ELR (cell line): ENCODE data around the gene NKX1-1.
"Not testable (repeated sequence)": the region's sequence is repeated elsewhere in the genome, so short reads cannot be mapped to it uniquely, and the experiment has no call there.

Experiments used
- DNase-seq: peaks from one replicate; pipeline ENCODE4 v3.0.0-alpha.2; 2015; ENCODE audit warnings: low read depth

NKX1-1 gene

GRCh38 chr4:1373892-1374705 is 32.1 kb downstream of the NKX1-1 start:
- no peak for DNase-seq

GRCh38 chr4:1372576-1372975 is 33.7 kb downstream of the NKX1-1 start:
- not testable (repeated sequence) for DNase-seq

GRCh38 chr4:1371176-1372165 is 34.8 kb downstream of the NKX1-1 start:
- DNase-seq = no peak

- DNase-seq = no peak
Observed at GRCh38 chr4:1370321-1371124, 35.7 kb downstream of the NKX1-1 start.

- DNase-seq = no peak
Observed at GRCh38 chr4:1369479-1370079, 36.7 kb downstream of the NKX1-1 start.

GRCh38 chr4:1369091-1369450 is 37.2 kb downstream of the NKX1-1 start:
- DNase-seq = no peak

GRCh38 chr4:1368421-1369090 is 37.7 kb downstream of the NKX1-1 start:
- DNase-seq = no peak

- DNase-seq = no peak
Observed at GRCh38 chr4:1367936-1368289, 38.3 kb downstream of the NKX1-1 start.

GRCh38 chr4:1367230-1367935 is 38.9 kb downstream of the NKX1-1 start:
- no peak for DNase-seq

GRCh38 chr4:1366371-1367229 is 39.6 kb downstream of the NKX1-1 start:
- DNase-seq = no peak

GRCh38 chr4:1365271-1366178 is 40.7 kb downstream of the NKX1-1 start:
- no peak for DNase-seq

- no peak for DNase-seq
Observed at GRCh38 chr4:1364748-1365147, 41.5 kb downstream of the NKX1-1 start.

- DNase-seq = no peak
Observed at GRCh38 chr4:1364217-1364616, 42.0 kb downstream of the NKX1-1 start.

- no peak for DNase-seq
Observed at GRCh38 chr4:1363513-1363912, 42.7 kb downstream of the NKX1-1 start.

GRCh38 chr4:1362521-1362920 is 43.7 kb downstream of the NKX1-1 start:
- DNase-seq = no peak

GRCh38 chr4:1362046-1362445 is 44.2 kb downstream of the NKX1-1 start:
- DNase-seq = no peak

- DNase-seq = no peak
Observed at GRCh38 chr4:1361431-1361830, 44.8 kb downstream of the NKX1-1 start.
